Endometrium (tissue), 2 donors: ENCODE results near the gene REEP6.
"Not testable (repeated sequence)": the region's sequence is repeated elsewhere in the genome, so short reads cannot be mapped to it uniquely, and the experiment has no call there.

Experiments used
- FAIRE-seq: peaks from 2 replicates; lab custom pipeline; 2012; peaks lifted over from hg19 to GRCh38; lab: Jason Lieb, UNC
- donor health status: control.
- donor health status: control.

REEP6 gene

GRCh38 chr19:1524287-1524971, 33.4 kb downstream of the REEP6 start:
- no peak for FAIRE-seq

- no peak for FAIRE-seq
Observed at GRCh38 chr19:1524972-1525325, 34.0 kb downstream of the REEP6 start.

GRCh38 chr19:1525343-1525742, 34.4 kb downstream of the REEP6 start:
- no peak for FAIRE-seq

- no peak for FAIRE-seq
Observed at GRCh38 chr19:1526066-1526778, 35.2 kb downstream of the REEP6 start.

GRCh38 chr19:1526979-1527649, 36.1 kb downstream of the REEP6 start:
- FAIRE-seq = no peak

- FAIRE-seq = no peak
Observed at GRCh38 chr19:1527650-1528309, 36.8 kb downstream of the REEP6 start.

- FAIRE-seq = no peak
Observed at GRCh38 chr19:1528596-1529429, 37.8 kb downstream of the REEP6 start.

- FAIRE-seq = no peak
Observed at GRCh38 chr19:1529430-1529816, 38.4 kb downstream of the REEP6 start.

GRCh38 chr19:1530856-1531255, 39.9 kb downstream of the REEP6 start:
- not testable (repeated sequence) for FAIRE-seq

GRCh38 chr19:1531587-1531986, 40.6 kb downstream of the REEP6 start:
- no peak for FAIRE-seq

GRCh38 chr19:1532003-1532402, 41.0 kb downstream of the REEP6 start:
- FAIRE-seq = no peak

GRCh38 chr19:1533510-1534150, 42.6 kb downstream of the REEP6 start:
- no peak for FAIRE-seq

GRCh38 chr19:1534972-1535371, 44.0 kb downstream of the REEP6 start:
- FAIRE-seq = no peak

- not testable (repeated sequence) for FAIRE-seq
Observed at GRCh38 chr19:1535699-1536098, 44.7 kb downstream of the REEP6 start.

GRCh38 chr19:1538978-1539377, 48.0 kb downstream of the REEP6 start:
- FAIRE-seq = no peak

GRCh38 chr19:1539749-1540148, 48.8 kb downstream of the REEP6 start:
- not testable (repeated sequence) for FAIRE-seq

GRCh38 chr19:1540365-1540925, 49.5 kb downstream of the REEP6 start:
- FAIRE-seq = no peak
